ENCODE measurements around the gene PRXL2C.

Gene PRXL2C

GRCh38 chr9:96609732-96610131, 45.4 kb downstream of the PRXL2C start:
- no peak overlapping the region for H3K23ac ChIP-seq (ENCODE audit: low read length in 2 of 2)
- H2AK5ac ChIP-seq (ENCODE audit: low read length, severe bottlenecking), result no peak overlapping the region
- H4K8ac ChIP-seq (ENCODE audit: low read length), result no peak overlapping the region
- no peak overlapping the region for H2BK15ac ChIP-seq (ENCODE audit: low read depth, poor library complexity, severe bottlenecking)
- H3K4me1 ChIP-seq (ENCODE audit: control insufficient read depth, insufficient read depth, low read depth, low read length), result peaks cover 7% of the 10 kb centered on the region
- H2BK12ac ChIP-seq (ENCODE audit: low read length in 2 of 2), result no peak overlapping the region
- no peak overlapping the region for H3K27ac ChIP-seq (ENCODE audit: low read length, poor library complexity, severe bottlenecking)
- H3K9ac ChIP-seq (ENCODE audit: low read length), result no peak overlapping the region
- H3K9me3 ChIP-seq (ENCODE audit: control insufficient read depth, low read length), result no peaks in the 10 kb centered on the region
- H4K91ac ChIP-seq (ENCODE audit: low read length), result no peak overlapping the region
- no peak overlapping the region for H2AFZ ChIP-seq (ENCODE audit: low read depth, low read length)
- H3K18ac ChIP-seq (ENCODE audit: low read depth in 1 of 2, low read length in 2 of 2), result no peak overlapping the region
- no peak for DNase-seq
- no peak overlapping the region for H3K4me2 ChIP-seq (ENCODE audit: low read length, poor library complexity, severe bottlenecking)
- no peak overlapping the region for H2BK5ac ChIP-seq (ENCODE audit: low read depth, low read length, poor library complexity, severe bottlenecking)
- H3K4ac ChIP-seq (ENCODE audit: low read depth in 1 of 2, low read length in 2 of 2), result no peak overlapping the region
- H2BK120ac ChIP-seq (ENCODE audit: low read depth, low read length), result no peak overlapping the region
- no peaks in the 10 kb centered on the region for H3K36me3 ChIP-seq (ENCODE audit: control insufficient read depth in 1 of 2, insufficient read depth in 2 of 2, low read depth in 1 of 2, low read length in 2 of 2)
- H3K27me3 ChIP-seq (ENCODE audit: control insufficient read depth in 1 of 2, insufficient read depth in 1 of 2, low read length in 2 of 2), result no peaks in the 10 kb centered on the region
- no peak overlapping the region for H3K14ac ChIP-seq (ENCODE audit: low read length in 2 of 2)
- H3K79me1 ChIP-seq (replicated peaks; ENCODE audit: low read length, poor library complexity, severe bottlenecking), result peaks cover 16% of the 10 kb centered on the region
- no peak overlapping the region for H3K4me3 ChIP-seq (ENCODE audit: insufficient read depth in 1 of 2, low read depth in 1 of 2, low read length in 2 of 2)

GRCh38 chr9:96607971-96608370, 47.1 kb downstream of the PRXL2C start:
- Histone ChIP-seq H3K79me1 (replicated peaks; ENCODE audit: low read length, poor library complexity, severe bottlenecking) (peaks cover 18% of the 10 kb centered on the region), H4K8ac (ENCODE audit: low read length) (no peak overlapping the region), H3K4me2 (ENCODE audit: low read length, poor library complexity, severe bottlenecking) (no peak overlapping the region), H3K9me3 (ENCODE audit: control insufficient read depth, low read length) (no peaks in the 10 kb centered on the region), H3K27ac (ENCODE audit: low read length, poor library complexity, severe bottlenecking) (no peak overlapping the region), H3K23ac (ENCODE audit: low read length in 2 of 2) (no peak overlapping the region), H2BK5ac (ENCODE audit: low read depth, low read length, poor library complexity, severe bottlenecking) (no peak overlapping the region), H3K4ac (ENCODE audit: low read depth in 1 of 2, low read length in 2 of 2) (no peak overlapping the region), H2AK5ac (ENCODE audit: low read length, severe bottlenecking) (no peak overlapping the region), H3K27me3 (ENCODE audit: control insufficient read depth in 1 of 2, insufficient read depth in 1 of 2, low read length in 2 of 2) (no peaks in the 10 kb centered on the region), H3K4me1 (ENCODE audit: control insufficient read depth, insufficient read depth, low read depth, low read length) (peaks cover 7% of the 10 kb centered on the region), H3K4me3 (ENCODE audit: insufficient read depth in 1 of 2, low read depth in 1 of 2, low read length in 2 of 2) (no peak overlapping the region), H4K91ac (ENCODE audit: low read length) (no peak overlapping the region), H2BK15ac (ENCODE audit: low read depth, poor library complexity, severe bottlenecking) (no peak overlapping the region), H2AFZ (ENCODE audit: low read depth, low read length) (no peak overlapping the region), H2BK120ac (ENCODE audit: low read depth, low read length) (no peak overlapping the region), H2BK12ac (ENCODE audit: low read length in 2 of 2) (no peak overlapping the region), H3K9ac (ENCODE audit: low read length) (no peak overlapping the region), H3K18ac (ENCODE audit: low read depth in 1 of 2, low read length in 2 of 2) (no peak overlapping the region), H3K36me3 (ENCODE audit: control insufficient read depth in 1 of 2, insufficient read depth in 2 of 2, low read depth in 1 of 2, low read length in 2 of 2) (no peaks in the 10 kb centered on the region), H3K14ac (ENCODE audit: low read length in 2 of 2) (no peak overlapping the region)
- 98% methylated on average over 2 of the region's 3 CpGs for WGBS
- no peak for DNase-seq

DNA sequence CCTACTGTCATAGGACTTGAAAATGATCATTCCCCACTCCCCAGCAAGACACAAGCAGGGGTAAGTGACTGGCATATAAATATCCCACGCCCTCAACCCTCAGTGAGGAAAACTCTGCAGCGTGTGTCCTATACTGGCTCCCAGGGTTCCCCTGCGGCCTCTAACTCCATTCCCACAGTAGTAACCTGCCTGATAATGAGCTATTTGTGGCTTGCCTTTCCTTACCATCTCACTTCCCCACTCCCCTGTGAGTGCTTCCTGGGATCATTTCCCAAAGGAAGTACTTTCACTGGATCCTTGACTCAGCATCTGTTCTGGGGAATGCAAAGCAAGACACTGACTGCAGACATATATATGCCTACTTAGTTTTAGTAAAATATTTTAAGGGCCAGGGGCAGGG, 49.8 kb downstream of the PRXL2C start:
- 83% methylated on average over 3 of the region's 3 CpGs for WGBS
- Histone ChIP-seq H3K23ac (ENCODE audit: low read length in 2 of 2) (no peak overlapping the region), H3K4me1 (ENCODE audit: control insufficient read depth, insufficient read depth, low read depth, low read length) (peaks cover 3% of the 10 kb centered on the region), H3K18ac (ENCODE audit: low read depth in 1 of 2, low read length in 2 of 2) (peak overlapping the region in 1 of 2 experiments; percentile 30), H3K4me2 (ENCODE audit: low read length, poor library complexity, severe bottlenecking) (no peak overlapping the region), H2BK120ac (ENCODE audit: low read depth, low read length) (no peak overlapping the region), H3K9ac (ENCODE audit: low read length) (no peak overlapping the region), H3K4ac (ENCODE audit: low read depth in 1 of 2, low read length in 2 of 2) (no peak overlapping the region), H3K27me3 (ENCODE audit: control insufficient read depth in 1 of 2, insufficient read depth in 1 of 2, low read length in 2 of 2) (no peaks in the 10 kb centered on the region), H4K91ac (ENCODE audit: low read length) (no peak overlapping the region), H2BK5ac (ENCODE audit: low read depth, low read length, poor library complexity, severe bottlenecking) (no peak overlapping the region), H4K8ac (ENCODE audit: low read length) (no peak overlapping the region), H2AK5ac (ENCODE audit: low read length, severe bottlenecking) (no peak overlapping the region), H3K14ac (ENCODE audit: low read length in 2 of 2) (no peak overlapping the region), H3K9me3 (ENCODE audit: control insufficient read depth, low read length) (no peaks in the 10 kb centered on the region), H3K4me3 (ENCODE audit: insufficient read depth in 1 of 2, low read depth in 1 of 2, low read length in 2 of 2) (no peak overlapping the region), H2BK12ac (ENCODE audit: low read length in 2 of 2) (no peak overlapping the region), H3K27ac (ENCODE audit: low read length, poor library complexity, severe bottlenecking) (no peak overlapping the region), H2AFZ (ENCODE audit: low read depth, low read length) (no peak overlapping the region), H3K79me1 (replicated peaks; ENCODE audit: low read length, poor library complexity, severe bottlenecking) (peaks cover 19% of the 10 kb centered on the region), H3K36me3 (ENCODE audit: control insufficient read depth in 1 of 2, insufficient read depth in 2 of 2, low read depth in 1 of 2, low read length in 2 of 2) (no peaks in the 10 kb centered on the region), H2BK15ac (ENCODE audit: low read depth, poor library complexity, severe bottlenecking) (no peak overlapping the region)
- DNase-seq, result peak; percentile 37

GRCh38 chr9:96604004-96604319, 51.2 kb downstream of the PRXL2C start:
- H2AFZ ChIP-seq (ENCODE audit: low read depth, low read length), result no peak overlapping the region
- H2BK12ac ChIP-seq (ENCODE audit: low read length in 2 of 2), result no peak overlapping the region
- no peak for DNase-seq
- H3K79me1 ChIP-seq (replicated peaks; ENCODE audit: low read length, poor library complexity, severe bottlenecking), result peaks cover 21% of the 10 kb centered on the region
- H2BK15ac ChIP-seq (ENCODE audit: low read depth, poor library complexity, severe bottlenecking), result no peak overlapping the region
- H2BK5ac ChIP-seq (ENCODE audit: low read depth, low read length, poor library complexity, severe bottlenecking), result no peak overlapping the region
- no peak overlapping the region for H3K27ac ChIP-seq (ENCODE audit: low read length, poor library complexity, severe bottlenecking)
- no peak overlapping the region for H3K4me2 ChIP-seq (ENCODE audit: low read length, poor library complexity, severe bottlenecking)
- H2AK5ac ChIP-seq (ENCODE audit: low read length, severe bottlenecking), result no peak overlapping the region
- peaks cover 3% of the 10 kb centered on the region for H3K4me1 ChIP-seq (ENCODE audit: control insufficient read depth, insufficient read depth, low read depth, low read length)
- H2BK120ac ChIP-seq (ENCODE audit: low read depth, low read length), result no peak overlapping the region
- no peaks in the 10 kb centered on the region for H3K27me3 ChIP-seq (ENCODE audit: control insufficient read depth in 1 of 2, insufficient read depth in 1 of 2, low read length in 2 of 2)
- no peaks in the 10 kb centered on the region for H3K36me3 ChIP-seq (ENCODE audit: control insufficient read depth in 1 of 2, insufficient read depth in 2 of 2, low read depth in 1 of 2, low read length in 2 of 2)
- no peak overlapping the region for H4K91ac ChIP-seq (ENCODE audit: low read length)
- H3K23ac ChIP-seq (ENCODE audit: low read length in 2 of 2), result no peak overlapping the region
- 91% methylated on average over 3 of the region's 3 CpGs for WGBS
- H3K9ac ChIP-seq (ENCODE audit: low read length), result peak overlapping the region; percentile 72
- H3K9me3 ChIP-seq (ENCODE audit: control insufficient read depth, low read length), result no peaks in the 10 kb centered on the region
- no peak overlapping the region for H4K8ac ChIP-seq (ENCODE audit: low read length)
- H3K4ac ChIP-seq (ENCODE audit: low read depth in 1 of 2, low read length in 2 of 2), result no peak overlapping the region
- no peak overlapping the region for H3K14ac ChIP-seq (ENCODE audit: low read length in 2 of 2)
- peak overlapping the region in 1 of 2 experiments; percentile 51 for H3K4me3 ChIP-seq (ENCODE audit: insufficient read depth in 1 of 2, low read depth in 1 of 2, low read length in 2 of 2)
- no peak overlapping the region for H3K18ac ChIP-seq (ENCODE audit: low read depth in 1 of 2, low read length in 2 of 2)

All from mesenchymal stem cell (in vitro differentiated cells and primary cell).